Activated CD8-positive, alpha-beta memory T cell treated with anti-CD3 and anti-CD28 coated beads, Interleukin-2, amount 50 U/mL, for 24 hours (primary cell): ENCODE measurements around the gene ANO9.

Experiments used
- DNase-seq: peaks from one replicate; pipeline ENCODE4 v3.0.0-alpha.2; 2020; ENCODE audit errors: extremely low read depth

ANO9 gene

GRCh38 chr11:369336-370018, 72.3 kb downstream of the ANO9 start, which contains the start of gene B4GALNT4:
TSS of gene B4GALNT4 (plus strand) at chr11:369499. CDS start at chr11:369804, 305 bp downstream.
- DNase-seq = no peak

GRCh38 chr11:368414-369335, 73.1 kb downstream of the ANO9 start:
- no peak for DNase-seq

GRCh38 chr11:367956-368413, 73.8 kb downstream of the ANO9 start:
- DNase-seq = no peak
